Testis (tissue), 3 donors: Measurements from ENCODE around the gene ATP2C1. TPM values are rescaled to one million over a fixed set of nuclear protein-coding genes. Genes with fewer than 3 reads are reported as not detected.

Experiments
- DNase-seq: peaks from one replicate; pipeline ENCODE4 v3.0.0-alpha.2; 2019
- H3K27ac ChIP-seq, 2 donors: fragments of 200-600 bp; sonication (generic); one replicate each; pipeline ENCODE4 v1.5.1; 2019
- H3K27me3 ChIP-seq: fragments of 200-600 bp; sonication (generic); one replicate; pipeline ENCODE4 v1.5.1; 2019
- H3K36me3 ChIP-seq: fragments of 200-600 bp; sonication (generic); one replicate; pipeline ENCODE4 v1.5.1; 2017; ENCODE audit warnings: low read depth; ENCODE audit errors: missing control alignments
- H3K4me1 ChIP-seq: fragments of 200-600 bp; sonication (generic); one replicate; pipeline ENCODE4 v1.5.1; 2019
- H3K4me3 ChIP-seq, 2 donors: fragments of 200-600 bp; sonication (generic); one replicate each; pipeline ENCODE4 v1.5.1; 2017 to 2019
- H3K9me3 ChIP-seq: fragments of 200-600 bp; sonication (generic); one replicate; pipeline ENCODE4 v1.5.1; 2017
- POLR2A ChIP-seq: fragments of 450-650 bp; IDR thresholded peaks from one replicate; pipeline ENCODE4 v1.6.1; 2017; ENCODE audit warnings: antibody characterized with exemption, mild to moderate bottlenecking, moderate library complexity
- WGBS, 2 donors: methylation state at CpG; one replicate each; pipeline ENCODE4 v1.1.5; 2018; 5-methylcytosine and 5-hydroxymethylcytosine counted together
- intact Hi-C: fragments of 100-400 bp; cut with DNase I; formaldehyde crosslinking; loops from one replicate; pipeline ENCODE4 v1.15.1; 2023; ENCODE audit warnings: low total_unique reads
- polyA plus RNA-seq: library from polyadenylated mRNA; stranded (reverse); fragments of 350-450 nt; fragmentation: Illumina TruSeq; extraction: RNeasy Lipid Tissue Mini Kit (QIAGEN cat#74804); gene quantifications from one replicate; pipeline ENCODE4 v1.2.3, GENCODE V29; 2014; ENCODE audit warnings: low read depth, low replicate concordance; ENCODE audit not compliant: insufficient read depth
- total RNA-seq, 2 donors: library from RNA; depleted of rRNA; stranded (reverse); fragments of >200 nt; gene quantifications; one replicate each; pipeline ENCODE4 v1.2.3, GENCODE V29; 2016
- TF ChIP-seq, protein P1 (sequence below), 3 experiments: fragments of 450-650 bp in 2 of 3; fragments of 200-600 bp in 1 of 3; sonication (generic) in 1 of 3; IDR thresholded peaks; one replicate each; pipeline ENCODE4 v1.5.1; 2016 to 2019; ENCODE audit warnings: antibody characterized with exemption in 3 of 3, mild to moderate bottlenecking in 2 of 3, moderate library complexity in 1 of 3

The ATP2C1 gene
- total and polyA plus RNA-seq, 3 donors from 2014 or later, result 51.0 to 103 (median 88.0) TPM

- DNase-seq, result no peak
- 88 to 94% methylated on average over 1 of the region's 1 CpG for WGBS, 2 donors
- H3K27me3 ChIP-seq, result no peaks in the 10 kb centered on the region
- H3K36me3 ChIP-seq, result no peaks in the 10 kb centered on the region
- TF ChIP-seq POLR2A, result no peak
- TF ChIP-seq, protein P1, sequence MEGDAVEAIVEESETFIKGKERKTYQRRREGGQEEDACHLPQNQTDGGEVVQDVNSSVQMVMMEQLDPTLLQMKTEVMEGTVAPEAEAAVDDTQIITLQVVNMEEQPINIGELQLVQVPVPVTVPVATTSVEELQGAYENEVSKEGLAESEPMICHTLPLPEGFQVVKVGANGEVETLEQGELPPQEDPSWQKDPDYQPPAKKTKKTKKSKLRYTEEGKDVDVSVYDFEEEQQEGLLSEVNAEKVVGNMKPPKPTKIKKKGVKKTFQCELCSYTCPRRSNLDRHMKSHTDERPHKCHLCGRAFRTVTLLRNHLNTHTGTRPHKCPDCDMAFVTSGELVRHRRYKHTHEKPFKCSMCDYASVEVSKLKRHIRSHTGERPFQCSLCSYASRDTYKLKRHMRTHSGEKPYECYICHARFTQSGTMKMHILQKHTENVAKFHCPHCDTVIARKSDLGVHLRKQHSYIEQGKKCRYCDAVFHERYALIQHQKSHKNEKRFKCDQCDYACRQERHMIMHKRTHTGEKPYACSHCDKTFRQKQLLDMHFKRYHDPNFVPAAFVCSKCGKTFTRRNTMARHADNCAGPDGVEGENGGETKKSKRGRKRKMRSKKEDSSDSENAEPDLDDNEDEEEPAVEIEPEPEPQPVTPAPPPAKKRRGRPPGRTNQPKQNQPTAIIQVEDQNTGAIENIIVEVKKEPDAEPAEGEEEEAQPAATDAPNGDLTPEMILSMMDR (IDR thresholded peaks at IDR 0.05), result no peak
- no peak overlapping the region for H3K27ac ChIP-seq
- intact Hi-C loops, result no loop called here
- H3K4me3 ChIP-seq, result no peak overlapping the region
- no peaks in the 10 kb centered on the region for H3K4me1 ChIP-seq
- H3K9me3 ChIP-seq, result no peaks in the 10 kb centered on the region
These were observed 40.0 kb downstream of the ATP2C1 start for GRCh38 chr3:130933801-130934345.

- Histone ChIP-seq H3K9me3 (no peaks in the 10 kb centered on the region), H3K27me3 (no peaks in the 10 kb centered on the region), H3K36me3 (no peaks in the 10 kb centered on the region), H3K4me3 (no peak overlapping the region), H3K4me1 (no peaks in the 10 kb centered on the region), H3K27ac (no peak overlapping the region)
- no peak for DNase-seq
- TF ChIP-seq, protein P1 (IDR thresholded peaks at IDR 0.05), result no peak
- TF ChIP-seq POLR2A, result no peak
- intact Hi-C loops, result no loop called here
- 87 to 92% methylated on average over 4 of the region's 4 CpGs for WGBS, 2 donors
These were observed 40.7 kb downstream of the ATP2C1 start for GRCh38 chr3:130934442-130935089.

DNA sequence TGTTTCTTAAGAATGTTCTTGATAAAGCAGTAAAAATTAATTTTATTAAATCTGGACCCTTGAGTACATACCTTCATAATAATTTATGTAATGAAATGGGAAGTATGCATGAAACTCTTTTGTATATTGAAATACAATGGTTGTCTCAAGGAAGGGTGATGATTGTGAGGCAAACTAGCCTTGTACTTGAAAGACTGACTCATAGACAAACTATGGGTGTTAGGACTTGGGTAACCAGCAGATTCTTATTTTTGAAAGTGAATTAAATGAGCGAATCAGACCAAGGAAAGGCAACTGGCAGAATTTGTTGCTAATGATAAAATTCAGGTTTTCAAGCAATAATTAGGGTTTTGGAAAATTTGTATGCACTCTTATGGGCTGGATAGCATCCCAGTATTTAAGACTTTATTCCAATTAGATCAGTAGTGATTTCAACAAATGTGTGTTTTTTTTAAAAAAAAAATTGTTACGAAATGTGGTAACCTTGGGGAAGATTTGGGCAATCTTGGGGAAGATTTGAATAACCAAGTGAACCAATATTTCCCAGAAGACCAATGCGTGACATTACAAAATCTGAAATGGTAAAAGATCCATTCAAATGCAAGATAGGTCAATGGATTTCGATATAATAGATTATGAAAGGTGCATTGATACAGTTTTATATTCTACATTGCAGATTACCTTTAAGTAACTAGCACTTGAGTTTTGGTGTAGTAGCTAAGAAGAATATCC, 42.0 kb downstream of the ATP2C1 start:
- no peak overlapping the region for H3K27ac ChIP-seq
- DNase-seq, result no peak
- TF ChIP-seq, protein P1 (IDR thresholded peaks at IDR 0.05), result no peak
- no peak for TF ChIP-seq POLR2A
- H3K9me3 ChIP-seq, result no peaks in the 10 kb centered on the region
- H3K27me3 ChIP-seq, result no peaks in the 10 kb centered on the region
- intact Hi-C loops, result no loop called here
- H3K4me3 ChIP-seq, result no peak overlapping the region
- 92 to 96% methylated on average over 4 of the region's 4 CpGs for WGBS, 2 donors
- no peaks in the 10 kb centered on the region for H3K36me3 ChIP-seq
- no peaks in the 10 kb centered on the region for H3K4me1 ChIP-seq

- TF ChIP-seq, protein P1 (IDR thresholded peaks at IDR 0.05), result no peak
- TF ChIP-seq POLR2A, result no peak
- Histone ChIP-seq H3K27ac (no peak overlapping the region), H3K36me3 (no peaks in the 10 kb centered on the region), H3K4me3 (no peak overlapping the region), H3K27me3 (no peaks in the 10 kb centered on the region), H3K4me1 (no peaks in the 10 kb centered on the region), H3K9me3 (no peaks in the 10 kb centered on the region)
- intact Hi-C loops, result no loop called here
- no peak for DNase-seq
These were observed 45.9 kb downstream of the ATP2C1 start for GRCh38 chr3:130939753-130940152.
